A549 (cell line): Measurements from ENCODE around the gene HIPK1. TPM values are rescaled to one million over a fixed set of nuclear protein-coding genes. Genes with fewer than 3 reads are reported as not detected.
A peak's percentile ranks its signal among the peaks of the same experiment; 100 is the strongest.

Experiments used
- ATAC-seq, 2 experiments: fragments of 200-7000 bp in 1 of 2; fragments of >200 bp in 1 of 2; cut with Nextera tagmentation in 1 of 2; cut with Tn5 transposase in 1 of 2; 3 replicates each; pipeline versions ENCODE4 v1.8.0 to v1.9.1; 2018 to 2020; ENCODE audit warnings: mild to moderate bottlenecking in 1 of 2, moderate library complexity in 1 of 2
- CTCF ChIA-PET: fragments of 300-600 bp; sonication (Branson Sonifier 250); formaldehyde crosslinking; extraction: SDS; loops from one replicate; lab custom pipeline; 2021; ENCODE audit warnings: antibody characterized with exemption, inconsistent platforms; lab: Yijun Ruan, JAX
- POLR2A ChIA-PET: fragments of 350-600 bp; formaldehyde crosslinking; extraction: SDS; loops from one replicate; lab custom pipeline; 2021; ENCODE audit warnings: antibody characterized with exemption, inconsistent platforms; lab: Yijun Ruan, JAX
- DNase-seq, 2 experiments: peaks; one replicate each; pipeline versions ENCODE4 v3.0.0 to v3.0.0-alpha.2; 2011 to 2016; ENCODE audit warnings: low read depth in 1 of 2, low spot score in 1 of 2
- FAIRE-seq: peaks from 2 replicates; lab custom pipeline; 2011; peaks lifted over from hg19 to GRCh38; lab: Jason Lieb, UNC
- H3K27ac ChIP-seq, 2 experiments: fragments of >200 bp; sonication (Bioruptor Twin); formaldehyde crosslinking; 3 replicates each; pipeline ENCODE4 v1.5.1; 2016 to 2017
- H3K4me1 ChIP-seq: fragments of >200 bp; sonication (Bioruptor Twin); formaldehyde crosslinking; 3 replicates; pipeline ENCODE4 v1.6.1; 2016
- H3K4me2 ChIP-seq: fragments of >200 bp; sonication (Bioruptor Twin); formaldehyde crosslinking; 3 replicates; pipeline ENCODE4 v1.6.1; 2016
- H3K4me3 ChIP-seq: fragments of >200 bp; sonication (Bioruptor Twin); formaldehyde crosslinking; 3 replicates; pipeline ENCODE4 v1.5.1; 2016
- H3K9me3 ChIP-seq: fragments of >200 bp; sonication (Bioruptor Twin); formaldehyde crosslinking; 3 replicates; pipeline ENCODE4 v1.6.1; 2016
- ATOH8 ChIP-seq: fragments of 250-450 bp; sonication (Bioruptor Pico); IDR thresholded peaks from 2 replicates; pipeline ENCODE4 v1.5.0; 2020; ENCODE audit warnings: low read depth, mild to moderate bottlenecking, moderate library complexity
- BHLHE40 ChIP-seq: IDR thresholded peaks from 2 replicates; pipeline ENCODE4 v1.6.1; 2012; ENCODE audit warnings: low read depth, low read length, inconsistent platforms
- CHD2 ChIP-seq: fragments of 150-350 bp; IDR thresholded peaks from 2 replicates; pipeline ENCODE4 v1.6.1; 2014; ENCODE audit warnings: low read length; ENCODE audit not compliant: partially characterized antibody
- CTCF ChIP-seq: fragments of >200 bp; sonication (Bioruptor Twin); formaldehyde crosslinking; IDR thresholded peaks from 3 replicates; pipeline ENCODE4 v1.5.1; 2016
- EHMT2 ChIP-seq: fragments of 200-600 bp; sonication (generic); IDR thresholded peaks from 2 replicates; pipeline ENCODE4 v1.6.1; 2016; ENCODE audit warnings: antibody characterized with exemption, low read depth, mild to moderate bottlenecking, moderate library complexity
- FOSB ChIP-seq: fragments of 250-450 bp; sonication (Bioruptor Pico); IDR thresholded peaks from 2 replicates; pipeline ENCODE4 v1.5.0; 2020; ENCODE audit warnings: mild to moderate bottlenecking, moderate library complexity
- FOSL2 ChIP-seq, 2 experiments: fragments of 450-650 bp in 1 of 2; fragments of >200 bp in 1 of 2; sonication (Bioruptor Twin) in 1 of 2; formaldehyde crosslinking; IDR thresholded peaks; 2 replicates each; pipeline versions ENCODE4 v1.5.0 to v1.6.1; 2016 to 2020; ENCODE audit warnings: mild to moderate bottlenecking in 1 of 2, moderate library complexity in 1 of 2
- HES2 ChIP-seq: fragments of >200 bp; sonication (Bioruptor Twin); formaldehyde crosslinking; IDR thresholded peaks from 2 replicates; pipeline ENCODE4 v1.6.1; 2016
- HEYL ChIP-seq: fragments of 250-450 bp; sonication (Bioruptor Pico); IDR thresholded peaks from 2 replicates; pipeline ENCODE4 v1.8.0; 2021; ENCODE audit warnings: mild to moderate bottlenecking, moderate library complexity
- KDM5A ChIP-seq: fragments of 200-600 bp; sonication (generic); IDR thresholded peaks from 2 replicates; pipeline ENCODE4 v1.6.1; 2016; ENCODE audit warnings: antibody characterized with exemption, mild to moderate bottlenecking
- RAD21 ChIP-seq, 2 experiments: fragments of >200 bp in 1 of 2; sonication (Bioruptor Twin) in 1 of 2; formaldehyde crosslinking in 1 of 2; IDR thresholded peaks in 1 of 2; conservative IDR thresholded peaks in 1 of 2; 2 replicates in 1 of 2; 3 replicates in 1 of 2; pipeline ENCODE4 v1.6.1; 2012 to 2018; ENCODE audit warnings: inconsistent platforms in 1 of 2
- REST ChIP-seq: fragments of 200-600 bp; sonication (generic); IDR thresholded peaks from 2 replicates; pipeline ENCODE4 v1.6.1; 2016; ENCODE audit warnings: antibody characterized with exemption, mild to moderate bottlenecking, moderate library complexity
- RNF2 ChIP-seq: fragments of 200-600 bp; sonication (generic); IDR thresholded peaks from 2 replicates; pipeline ENCODE4 v1.6.1; 2016; ENCODE audit warnings: low read depth, mild to moderate bottlenecking, antibody characterized with exemption, moderate library complexity, borderline replicate concordance
- SREBF2 ChIP-seq: fragments of 450-650 bp; IDR thresholded peaks from 2 replicates; pipeline ENCODE4 v1.6.1; 2014; ENCODE audit warnings: mild to moderate bottlenecking, moderate library complexity
- TFCP2L1 ChIP-seq: fragments of 250-450 bp; sonication (Bioruptor Pico); IDR thresholded peaks from 2 replicates; pipeline ENCODE4 v1.5.0; 2021; ENCODE audit warnings: mild to moderate bottlenecking
- USF2 ChIP-seq: fragments of 450-650 bp; IDR thresholded peaks from 2 replicates; pipeline ENCODE4 v1.6.1; 2014; ENCODE audit warnings: antibody characterized with exemption
- WGBS: methylation state at CpG from one replicate; pipeline ENCODE4 v1.1.6; 2017; ENCODE audit errors: missing lambda C conversion rate; 5-methylcytosine and 5-hydroxymethylcytosine counted together
- polyA plus RNA-seq, 4 experiments: library from polyadenylated mRNA; depleted of rRNA in 3 of 4; stranded (reverse); fragments of >200 nt; fragmentation: RNase III in 1 of 4; extraction: RNeasy Plus Mini Kit Qiagen cat#74134 plus additional on column Dnase treatment in 1 of 4; gene quantifications; 2 replicates in 3 of 4; 3 replicates in 1 of 4; pipeline ENCODE4 v1.2.3, GENCODE V29; 2011 to 2017

The HIPK1 gene
- polyA plus RNA-seq, 2 of the 4 experiments (the other 2 are of a cell fraction) = 11.3 to 27.4 TPM

- no peak overlapping the region for H3K27ac ChIP-seq
- FAIRE-seq = no peak
- H3K4me1 ChIP-seq = peaks cover 7% of the 10 kb centered on the region; the same call in 2 of the 3 replicates
- WGBS = 86% methylated on average over 2 of the region's 2 CpGs
- H3K4me2 ChIP-seq = no peak overlapping the region
- DNase-seq = no peak
- no peak overlapping the region for H3K4me3 ChIP-seq
- ChIA-PET CTCF (interaction anchor here (1.5 kb wide), 1 partner anchor 8 kb away, joined by 4 read pairs; no protein-coding TSS in a partner anchor), POLR2A (no interaction called here)
- TF ChIP-seq RAD21 (conservative IDR thresholded peaks at IDR 0.05 in 1 of 2, IDR thresholded peaks at IDR 0.05 in 1 of 2) (no peak), CHD2 (no peak), HEYL (CRISPR knock-in tag) (no peak), REST (no peak), EHMT2 (no peak), CTCF (no peak), ATOH8 (CRISPR knock-in tag) (no peak), HES2 (no peak), BHLHE40 (no peak), KDM5A (no peak), RNF2 (no peak), FOSB (no peak), USF2 (no peak), SREBF2 (no peak), FOSL2 (IDR thresholded peaks at IDR 0.05) (no peak), FOSL2 (CRISPR knock-in tag; IDR thresholded peaks at IDR 0.05) (no peak), TFCP2L1 (CRISPR knock-in tag) (no peak)
- H3K9me3 ChIP-seq = no peaks in the 10 kb centered on the region
- no peak for ATAC-seq
Measured at GRCh38 chr1:113924473-113924872, 4.7 kb upstream of the HIPK1 start.

GRCh38 chr1:113928187-113928930, 765 bp upstream of the HIPK1 start:
- ChIA-PET POLR2A (interaction anchor here (0.6 to 3.7 kb wide), 3 partner anchors 8 to 170 kb away, joined by 3 to 32 read pairs (median 11); partner anchors contain the start of genes AP4B1 and DCLRE1B), CTCF (interaction anchor here (0.9 to 2.3 kb wide), 5 partner anchors 11 to 23 kb away, joined by 3 to 9 read pairs (median 4); partner anchors contain the start of genes AP4B1 and DCLRE1B)
- ATAC-seq (no peak), FAIRE-seq (no peak), DNase-seq (no peak)
- TF ChIP-seq KDM5A (no peak), BHLHE40 (no peak), REST (no peak)
- H3K27ac ChIP-seq = peak overlapping the region; percentile 84 to 97
- no peaks in the 10 kb centered on the region for H3K9me3 ChIP-seq
- peak overlapping the region; percentile 96 for H3K4me3 ChIP-seq
- 38% methylated on average over 6 of the region's 6 CpGs for WGBS
- peak overlapping the region; percentile 86 for H3K4me2 ChIP-seq
- peaks cover 21% of the 10 kb centered on the region for H3K4me1 ChIP-seq
